Tibial nerve (tissue), 3 donors: ENCODE measurements around the gene KPNA4.

Experiments used
- CTCF ChIP-seq, 5 experiments: fragments of 200-600 bp in 3 of 5; fragments of 450-650 bp in 2 of 5; sonication (generic) in 3 of 5; IDR thresholded peaks; one replicate each; pipeline ENCODE4 v1.5.1; 2016 to 2019; ENCODE audit warnings: antibody characterized with exemption in 5 of 5, mild to moderate bottlenecking in 3 of 5, moderate library complexity in 2 of 5
- POLR2A ChIP-seq, 2 donors: fragments of 450-650 bp; IDR thresholded peaks; one replicate each; pipeline ENCODE4 v1.6.1; 2017; ENCODE audit warnings: antibody characterized with exemption in 2 of 2, mild to moderate bottlenecking in 2 of 2, moderate library complexity in 2 of 2

GRCh38 chr3:160587105-160587504 lies 21.7 kb upstream of the KPNA4 start:
- TF ChIP-seq CTCF (IDR thresholded peaks at IDR 0.05), result no peak
- TF ChIP-seq POLR2A (IDR thresholded peaks at IDR 0.05), result no peak
